ENCODE data around the gene DGCR2.
A peak's percentile ranks its signal among the peaks of the same experiment; 100 is the strongest.

DGCR2 gene

GRCh38 chr22:19039796-19040280 is 82.4 kb downstream of the DGCR2 start:
- peaks cover 37% of the 10 kb centered on the region for H3K36me3 ChIP-seq (ENCODE audit: control insufficient read depth, insufficient read depth, low read length)
- DNase-seq (ENCODE audit: extremely low read depth, insufficient read length), result no peak
- no peak overlapping the region for H3K4me3 ChIP-seq (replicated peaks; ENCODE audit: low read depth, low read length)
- TF ChIP-seq, protein P1, sequence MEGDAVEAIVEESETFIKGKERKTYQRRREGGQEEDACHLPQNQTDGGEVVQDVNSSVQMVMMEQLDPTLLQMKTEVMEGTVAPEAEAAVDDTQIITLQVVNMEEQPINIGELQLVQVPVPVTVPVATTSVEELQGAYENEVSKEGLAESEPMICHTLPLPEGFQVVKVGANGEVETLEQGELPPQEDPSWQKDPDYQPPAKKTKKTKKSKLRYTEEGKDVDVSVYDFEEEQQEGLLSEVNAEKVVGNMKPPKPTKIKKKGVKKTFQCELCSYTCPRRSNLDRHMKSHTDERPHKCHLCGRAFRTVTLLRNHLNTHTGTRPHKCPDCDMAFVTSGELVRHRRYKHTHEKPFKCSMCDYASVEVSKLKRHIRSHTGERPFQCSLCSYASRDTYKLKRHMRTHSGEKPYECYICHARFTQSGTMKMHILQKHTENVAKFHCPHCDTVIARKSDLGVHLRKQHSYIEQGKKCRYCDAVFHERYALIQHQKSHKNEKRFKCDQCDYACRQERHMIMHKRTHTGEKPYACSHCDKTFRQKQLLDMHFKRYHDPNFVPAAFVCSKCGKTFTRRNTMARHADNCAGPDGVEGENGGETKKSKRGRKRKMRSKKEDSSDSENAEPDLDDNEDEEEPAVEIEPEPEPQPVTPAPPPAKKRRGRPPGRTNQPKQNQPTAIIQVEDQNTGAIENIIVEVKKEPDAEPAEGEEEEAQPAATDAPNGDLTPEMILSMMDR (IDR thresholded peaks at IDR 0.05; ENCODE audit: insufficient read depth, low read length, poor library complexity, severe bottlenecking), result no peak
- no peaks in the 10 kb centered on the region for H3K27me3 ChIP-seq (replicated peaks; ENCODE audit: control insufficient read depth, insufficient read depth, low read length)

GRCh38 chr22:19039448-19039780 is 82.8 kb downstream of the DGCR2 start:
- no peak for DNase-seq (ENCODE audit: extremely low read depth, insufficient read length)
- H3K36me3 ChIP-seq (ENCODE audit: control insufficient read depth, insufficient read depth, low read length), result peaks cover 37% of the 10 kb centered on the region
- TF ChIP-seq, protein P1 (IDR thresholded peaks at IDR 0.05; ENCODE audit: insufficient read depth, low read length, poor library complexity, severe bottlenecking), result no peak
- no peak overlapping the region for H3K4me3 ChIP-seq (replicated peaks; ENCODE audit: low read depth, low read length)
- no peaks in the 10 kb centered on the region for H3K27me3 ChIP-seq (replicated peaks; ENCODE audit: control insufficient read depth, insufficient read depth, low read length)

DNA sequence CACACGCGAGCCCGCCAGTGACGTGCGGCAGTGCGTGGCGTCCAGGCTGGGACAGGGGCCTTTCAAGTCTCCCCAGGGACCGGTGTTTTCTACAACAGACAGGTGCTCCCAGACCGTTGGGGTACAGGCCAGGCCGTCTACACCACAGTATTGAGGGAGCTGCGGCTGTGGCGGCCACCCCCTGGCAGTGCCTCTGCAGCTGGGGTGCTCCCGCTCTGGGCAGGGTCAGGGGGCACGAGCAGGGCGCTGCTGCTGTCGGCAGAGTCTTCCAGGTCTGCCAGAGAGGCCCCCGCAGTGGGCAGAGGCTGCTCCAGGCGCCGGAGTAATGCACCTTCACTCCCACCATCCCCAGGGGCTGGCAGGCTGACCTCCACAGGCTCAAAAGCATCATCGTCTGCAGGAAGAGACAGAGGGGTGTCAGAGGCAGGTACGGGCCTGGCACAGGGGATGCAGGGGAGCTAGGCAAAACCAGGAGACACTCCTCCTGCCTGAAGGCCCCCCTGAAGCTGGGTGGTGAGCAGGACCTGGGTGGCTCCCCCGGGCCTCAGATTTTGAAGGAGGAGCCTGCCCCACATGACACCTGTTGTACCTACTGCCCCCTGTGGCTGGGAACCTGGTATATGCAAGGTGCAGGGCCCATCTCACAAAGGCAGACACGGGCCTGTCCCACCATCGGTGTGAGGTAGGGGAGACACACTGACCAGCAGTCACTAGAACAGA is 83.3 kb downstream of the DGCR2 start:
- TF ChIP-seq, protein P1 (IDR thresholded peaks at IDR 0.05; ENCODE audit: insufficient read depth, low read length, poor library complexity, severe bottlenecking), result peak; percentile 17
- DNase-seq (ENCODE audit: extremely low read depth, insufficient read length), result no peak
- H3K27me3 ChIP-seq (replicated peaks; ENCODE audit: control insufficient read depth, insufficient read depth, low read length), result no peaks in the 10 kb centered on the region
- H3K4me3 ChIP-seq (replicated peaks; ENCODE audit: low read depth, low read length), result no peak overlapping the region
- H3K36me3 ChIP-seq (ENCODE audit: control insufficient read depth, insufficient read depth, low read length), result peaks cover 37% of the 10 kb centered on the region

- H3K27me3 ChIP-seq (replicated peaks; ENCODE audit: control insufficient read depth, insufficient read depth, low read length), result no peaks in the 10 kb centered on the region
- H3K36me3 ChIP-seq (ENCODE audit: control insufficient read depth, insufficient read depth, low read length), result peaks cover 31% of the 10 kb centered on the region
- no peak for DNase-seq (ENCODE audit: extremely low read depth, insufficient read length)
- TF ChIP-seq, protein P1 (IDR thresholded peaks at IDR 0.05; ENCODE audit: insufficient read depth, low read length, poor library complexity, severe bottlenecking), result no peak
- H3K4me3 ChIP-seq (replicated peaks; ENCODE audit: low read depth, low read length), result no peak overlapping the region
These were observed 84.1 kb downstream of the DGCR2 start for GRCh38 chr22:19038164-19038546.

DNA sequence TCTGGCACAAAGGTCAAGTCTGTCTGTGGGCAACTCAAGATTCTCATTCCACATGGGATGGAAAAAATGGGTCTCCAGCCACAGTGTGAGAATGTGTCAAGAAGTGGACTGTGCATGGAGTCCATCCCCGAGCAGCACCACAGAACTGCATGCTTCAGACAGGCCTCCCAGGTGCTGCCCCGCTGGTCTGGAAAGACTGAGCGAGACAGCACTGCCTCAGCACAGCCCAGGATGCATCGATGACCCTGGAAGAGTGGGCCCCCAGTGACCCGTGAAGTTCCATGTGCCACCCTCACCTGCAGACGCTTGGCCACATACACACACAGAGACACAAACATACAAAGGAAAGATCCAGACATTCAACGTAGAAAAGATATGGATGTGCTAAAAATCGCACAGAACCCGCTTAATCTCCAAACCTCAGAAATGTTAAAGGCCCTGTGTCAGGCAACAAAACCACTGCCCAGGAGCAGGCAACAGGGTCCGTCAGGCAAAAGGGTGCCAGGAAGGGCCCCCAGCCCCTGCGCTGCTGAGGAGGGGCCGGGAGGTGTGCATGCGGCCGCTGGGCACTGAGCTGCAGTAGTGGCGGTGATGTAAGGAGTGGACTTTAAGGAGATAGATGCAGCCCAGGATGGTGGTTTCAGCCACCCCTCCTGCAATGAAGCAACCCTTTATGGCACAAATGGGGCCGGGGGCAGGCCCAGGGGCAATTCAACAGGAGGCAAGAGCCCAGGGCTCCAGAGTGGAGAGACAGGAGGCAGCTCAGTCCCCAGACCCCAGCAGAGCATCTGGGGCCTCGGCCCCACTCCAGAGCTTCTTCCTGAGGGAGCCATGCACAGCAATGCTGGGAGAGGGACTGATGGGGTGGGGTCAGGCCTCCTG is 84.7 kb downstream of the DGCR2 start:
- H3K36me3 ChIP-seq (ENCODE audit: control insufficient read depth, insufficient read depth, low read length), result peaks cover 27% of the 10 kb centered on the region
- H3K4me3 ChIP-seq (replicated peaks; ENCODE audit: low read depth, low read length), result no peak overlapping the region
- no peak for DNase-seq (ENCODE audit: extremely low read depth, insufficient read length)
- TF ChIP-seq, protein P1 (IDR thresholded peaks at IDR 0.05; ENCODE audit: insufficient read depth, low read length, poor library complexity, severe bottlenecking), result no peak
- H3K27me3 ChIP-seq (replicated peaks; ENCODE audit: control insufficient read depth, insufficient read depth, low read length), result no peaks in the 10 kb centered on the region

Data from GM06990 (cell line).